Fibroblast of mammary gland (primary cell): ENCODE results near the gene CNDP1.
"Not testable (repeated sequence)": the region's sequence is repeated elsewhere in the genome, so short reads cannot be mapped to it uniquely, and the experiment has no call there.

Experiments used
- DNase-seq: peaks from one replicate; pipeline ENCODE4 v3.0.0-alpha.2; 2010; ENCODE audit warnings: low read depth
- H3K4me3 ChIP-seq: 2 replicates; pipeline ENCODE4 v1.5.1; 2011; ENCODE audit warnings: low read depth, mild to moderate bottlenecking, low read length, moderate library complexity; ENCODE audit not compliant: control insufficient read depth
- CTCF ChIP-seq: conservative IDR thresholded peaks from 2 replicates; pipeline ENCODE4 v1.5.1; 2011; ENCODE audit warnings: low read depth, low read length, inconsistent platforms; ENCODE audit not compliant: control insufficient read depth, insufficient read depth

The CNDP1 gene

DNA sequence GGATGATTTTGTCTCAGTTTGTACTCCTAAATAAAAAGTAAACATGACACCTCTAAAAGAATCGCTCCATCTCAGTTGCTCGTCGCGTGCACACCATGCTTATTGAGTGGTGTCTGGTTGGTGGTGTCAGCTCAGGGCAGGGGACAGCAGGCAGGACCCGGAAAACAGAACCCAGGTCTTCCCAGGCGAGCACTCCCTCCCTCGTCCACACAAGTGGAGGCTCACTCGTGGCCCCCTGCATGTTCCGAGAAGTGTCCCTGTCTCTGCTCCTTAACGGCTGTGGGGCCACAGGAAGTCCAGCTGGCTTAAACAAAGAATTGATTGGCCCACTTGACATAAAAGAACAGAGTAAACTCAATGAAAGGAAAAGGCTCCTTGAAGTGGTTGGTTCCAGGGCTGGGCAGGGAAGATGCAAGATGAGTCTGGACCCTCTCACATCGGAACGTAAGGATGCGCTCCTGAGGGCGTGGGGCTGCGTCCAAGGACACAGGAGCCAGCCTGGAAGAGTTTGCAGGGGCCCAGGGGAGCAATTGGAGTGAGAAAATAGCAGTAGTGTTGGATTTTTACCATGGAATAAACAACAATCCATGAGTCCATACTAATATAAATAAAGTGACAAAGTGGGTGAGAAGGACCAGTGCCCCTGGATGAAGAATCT is 13.1 kb upstream of the CNDP1 start:
- DNase-seq, result no peak
- no peak for TF ChIP-seq CTCF
- no peak overlapping the region for H3K4me3 ChIP-seq

- no peak for TF ChIP-seq CTCF
- no peak for DNase-seq
- H3K4me3 ChIP-seq, result no peak overlapping the region
Observed at GRCh38 chr18:74522635-74523548, 11.4 kb upstream of the CNDP1 start.

GRCh38 chr18:74524097-74524496 is 10.2 kb upstream of the CNDP1 start:
- no peak for DNase-seq
- TF ChIP-seq CTCF, result no peak
- H3K4me3 ChIP-seq, result no peak overlapping the region

- DNase-seq, H3K4me3 ChIP-seq: not testable (repeated sequence)
Observed at GRCh38 chr18:74524915-74525314, 9.4 kb upstream of the CNDP1 start.

GRCh38 chr18:74525741-74526140 is 8.6 kb upstream of the CNDP1 start:
- no peak overlapping the region for H3K4me3 ChIP-seq
- TF ChIP-seq CTCF, result no peak
- DNase-seq, result no peak

DNA sequence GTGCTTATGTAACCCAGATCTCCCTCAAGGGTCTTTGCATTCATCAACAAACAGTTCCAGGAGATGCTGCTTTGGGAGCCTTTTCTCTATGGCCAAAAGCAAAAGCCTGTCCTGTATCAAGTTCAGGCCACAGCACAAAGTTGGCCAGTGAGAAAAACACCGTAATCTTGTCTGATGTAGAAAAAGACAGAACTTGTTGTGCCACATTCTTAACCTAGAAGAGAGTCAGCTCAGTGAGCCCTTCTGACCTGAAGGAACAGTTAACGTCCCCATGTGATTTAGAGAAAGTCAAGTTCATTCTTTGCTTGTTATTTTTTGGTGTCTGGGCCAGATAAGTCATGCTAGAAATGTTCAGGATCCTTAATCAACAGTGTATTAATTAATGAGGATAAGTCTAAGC is 7.8 kb upstream of the CNDP1 start:
- DNase-seq, result no peak
- H3K4me3 ChIP-seq, result no peak overlapping the region
- no peak for TF ChIP-seq CTCF

DNA sequence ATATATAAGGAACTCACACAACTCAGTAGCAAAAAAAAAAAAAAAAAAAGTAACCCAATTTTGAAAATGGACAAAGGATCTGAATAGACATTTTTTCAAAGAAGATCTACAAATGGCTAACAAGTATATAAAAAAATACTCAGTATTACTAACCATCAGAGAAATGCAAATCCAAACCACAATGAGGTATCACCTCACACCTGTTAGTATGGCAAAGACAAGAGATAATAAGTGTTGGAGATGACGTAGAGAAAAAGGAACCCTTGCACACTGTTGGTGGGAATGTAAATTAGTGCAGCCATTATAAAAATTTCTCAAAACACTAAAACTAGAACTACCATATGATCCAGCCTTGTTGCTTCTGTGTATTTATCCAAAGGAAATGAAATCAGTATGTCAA is 5.8 kb upstream of the CNDP1 start:
- no peak for DNase-seq
- TF ChIP-seq CTCF, result no peak
- no peak overlapping the region for H3K4me3 ChIP-seq
